Heart right ventricle (tissue), 16 donors: ENCODE data around the gene KLHL24. TPM values are rescaled to one million over a fixed set of nuclear protein-coding genes. Genes with fewer than 3 reads are reported as not detected.
"Not testable (repeated sequence)": the region's sequence is repeated elsewhere in the genome, so short reads cannot be mapped to it uniquely, and the experiment has no call there.

ENCODE experiments used
- ATAC-seq, 8 donors: fragments of 200-7000 bp; cut with Tn5 transposase; one replicate each; pipeline ENCODE4 v1.9.1; 2020; ENCODE audit warnings: mild to moderate bottlenecking in 8 of 8, moderate library complexity in 8 of 8, moderate number of reproducible peaks in 1 of 8
- DNase-seq, 2 donors: peaks; one replicate each; pipeline ENCODE4 v3.0.0-alpha.2; 2020
- H3K27ac ChIP-seq, 10 donors: fragments of 200-600 bp; sonication (generic) in 2 of 10; one replicate each; pipeline versions ENCODE4 v1.5.0 to v1.8.0; 2020 to 2022; ENCODE audit warnings: mild to moderate bottlenecking in 3 of 10
- H3K27me3 ChIP-seq, 7 donors: fragments of 200-600 bp; one replicate each; pipeline ENCODE4 v1.8.0; 2021 to 2022; ENCODE audit warnings: mild to moderate bottlenecking in 2 of 7
- H3K36me3 ChIP-seq, 9 donors: fragments of 200-600 bp; sonication (generic) in 1 of 9; one replicate each; pipeline versions ENCODE4 v1.5.0 to v1.8.0; 2020 to 2022; ENCODE audit warnings: mild to moderate bottlenecking in 2 of 9
- H3K4me1 ChIP-seq, 9 donors: fragments of 200-600 bp; sonication (generic) in 1 of 9; one replicate each; pipeline versions ENCODE4 v1.5.0 to v1.8.0; 2020 to 2022; ENCODE audit warnings: mild to moderate bottlenecking in 4 of 9
- H3K4me3 ChIP-seq, 10 donors: fragments of 200-600 bp; sonication (generic) in 2 of 10; one replicate each; pipeline versions ENCODE4 v1.5.0 to v1.8.0; 2020 to 2022; ENCODE audit warnings: mild to moderate bottlenecking in 7 of 10, moderate library complexity in 2 of 10
- H3K9me3 ChIP-seq, 11 donors: fragments of 200-600 bp in 10 of 11; sonication (generic) in 2 of 11; one replicate each; pipeline versions ENCODE4 v1.5.0 to v1.8.0; 2013 to 2022; ENCODE audit warnings: mild to moderate bottlenecking in 2 of 11, control low read depth in 1 of 11, moderate library complexity in 1 of 11
- WGBS, 2 donors: extraction: QIAGEN DNeasy Blood & Tissue Kit; methylation state at CpG; one replicate each; pipeline ENCODE4 v1.1.7; 2013; ENCODE audit warnings: inconsistent platforms in 1 of 2; 5-methylcytosine and 5-hydroxymethylcytosine counted together
- intact Hi-C, 10 donors: fragments of 100-400 bp; cut with DNase I; formaldehyde crosslinking; loops; one replicate each; pipeline versions ENCODE4 v1.11.1 to v1.14.2; 2022
- polyA plus RNA-seq, 2 donors: library from polyadenylated mRNA; stranded (reverse); fragments of 200-250 nt; gene quantifications; one replicate each; pipeline ENCODE4 v1.2.3, GENCODE V29; 2013
- total RNA-seq, 10 donors: library from RNA; stranded (reverse); fragmentation: NEBNext Ultra II Directional in 3 of 10; extraction: Animal tissue kit (Norgen Biotek cat#: 25700) in 3 of 10; gene quantifications; one replicate each; pipeline versions ENCODE4 v1.2.1 to v1.2.4, GENCODE V29; 2021 to 2023
- TF ChIP-seq, protein P1 (sequence below), 9 donors: fragments of 200-600 bp; sonication (generic) in 2 of 9; IDR thresholded peaks; one replicate each; pipeline versions ENCODE4 v1.5.0 to v1.8.0; 2021 to 2022; ENCODE audit warnings: antibody characterized with exemption in 9 of 9, mild to moderate bottlenecking in 5 of 9, moderate library complexity in 1 of 9
- donor health status: Arrhythmogenic right ventricular cardiomyopathy.
- donor health status: ischemic (EF 13 %, LVEDD 7.1; RV severe dilation, severe dysfunction).
- donor health status: healthy with polysubstance abuse.
- donor health status: DM: no; HTN: yes; CAD: no.
- donor health status: DM: no; HTN: no; CAD: no.
- donor health status: ischemic (EF 25% LVEDD 6.9; RV normal size, moderate dysfunction).
- donor health status: ischemic (EF 25% LVEDD 5.7; RV mildly dilated, moderate dysfunction).
- donor health status: healthy.
- donor health status: DM: yes; HTN: yes; CAD: no.
- donor health status: Ischemic cardiomyopathy.
- donor health status: ischemic (EF 35%, LVEDD 5.7; RV mildly dilated, moderate dysfunction).
- donor health status: nonischemic (EF 11% LVEDD 7.7; RV severe dilation, severe dysfunction).
- donor health status: DM: yes; HTN: yes; CAD: no.
- donor health status: PGD.
- donor health status: ischemic (EF 29% LVEDD 5.4; RV normal size, mild dysfunction).
- donor health status: nonischemic (EF 23%, LVEDD 6.1; RV moderate dilation, normal function).

The KLHL24 gene
- total and polyA plus RNA-seq, 12 donors: 7.6 to 305 (median 233) TPM

GRCh38 chr3:183619624-183620251 lies 15.7 kb upstream of the KLHL24 start:
- ATAC-seq: peak in 6 of 8 donors; percentile 36 to 73 (median 48)
- Histone ChIP-seq H3K36me3 (no peaks in the 10 kb centered on the region), H3K9me3 (no peaks in the 10 kb centered on the region), H3K4me1 (peaks cover 0 to 12% (median 3%) of the 10 kb centered on the region in 9 donors), H3K27me3 (no peaks in the 10 kb centered on the region), H3K27ac (no peak overlapping the region), H3K4me3 (no peak overlapping the region)
- DNase-seq: no peak
- TF ChIP-seq, protein P1, sequence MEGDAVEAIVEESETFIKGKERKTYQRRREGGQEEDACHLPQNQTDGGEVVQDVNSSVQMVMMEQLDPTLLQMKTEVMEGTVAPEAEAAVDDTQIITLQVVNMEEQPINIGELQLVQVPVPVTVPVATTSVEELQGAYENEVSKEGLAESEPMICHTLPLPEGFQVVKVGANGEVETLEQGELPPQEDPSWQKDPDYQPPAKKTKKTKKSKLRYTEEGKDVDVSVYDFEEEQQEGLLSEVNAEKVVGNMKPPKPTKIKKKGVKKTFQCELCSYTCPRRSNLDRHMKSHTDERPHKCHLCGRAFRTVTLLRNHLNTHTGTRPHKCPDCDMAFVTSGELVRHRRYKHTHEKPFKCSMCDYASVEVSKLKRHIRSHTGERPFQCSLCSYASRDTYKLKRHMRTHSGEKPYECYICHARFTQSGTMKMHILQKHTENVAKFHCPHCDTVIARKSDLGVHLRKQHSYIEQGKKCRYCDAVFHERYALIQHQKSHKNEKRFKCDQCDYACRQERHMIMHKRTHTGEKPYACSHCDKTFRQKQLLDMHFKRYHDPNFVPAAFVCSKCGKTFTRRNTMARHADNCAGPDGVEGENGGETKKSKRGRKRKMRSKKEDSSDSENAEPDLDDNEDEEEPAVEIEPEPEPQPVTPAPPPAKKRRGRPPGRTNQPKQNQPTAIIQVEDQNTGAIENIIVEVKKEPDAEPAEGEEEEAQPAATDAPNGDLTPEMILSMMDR (IDR thresholded peaks at IDR 0.05): peak in 2 of 9 donors; percentile 11 to 12
- intact Hi-C loops: loop anchor here in 1 of 10 donors (10.0 kb wide), 1 partner anchor 695 kb away; the partner anchor contains the start of gene EIF4G1

DNA sequence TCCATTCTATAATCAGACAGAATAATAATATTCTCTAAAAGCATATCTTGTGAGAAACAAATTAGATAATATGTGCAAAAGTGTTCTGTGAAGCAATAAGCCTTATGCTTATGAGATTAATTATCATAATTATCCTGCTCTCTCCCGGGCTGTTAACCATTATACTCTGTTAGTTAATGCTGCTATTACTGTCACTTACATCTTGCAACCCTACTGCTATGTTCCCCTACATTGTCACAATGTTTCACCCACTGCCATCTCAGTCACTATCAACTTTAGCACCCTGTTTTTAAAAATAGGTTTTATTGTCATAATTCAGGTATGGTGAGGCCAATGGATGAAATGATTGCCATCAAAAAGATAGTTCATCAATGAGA lies 15.2 kb upstream of the KLHL24 start:
- peaks cover 0 to 17% (median 5%) of the 10 kb centered on the region in 9 donors for H3K4me1 ChIP-seq
- no peak for ATAC-seq

DNA sequence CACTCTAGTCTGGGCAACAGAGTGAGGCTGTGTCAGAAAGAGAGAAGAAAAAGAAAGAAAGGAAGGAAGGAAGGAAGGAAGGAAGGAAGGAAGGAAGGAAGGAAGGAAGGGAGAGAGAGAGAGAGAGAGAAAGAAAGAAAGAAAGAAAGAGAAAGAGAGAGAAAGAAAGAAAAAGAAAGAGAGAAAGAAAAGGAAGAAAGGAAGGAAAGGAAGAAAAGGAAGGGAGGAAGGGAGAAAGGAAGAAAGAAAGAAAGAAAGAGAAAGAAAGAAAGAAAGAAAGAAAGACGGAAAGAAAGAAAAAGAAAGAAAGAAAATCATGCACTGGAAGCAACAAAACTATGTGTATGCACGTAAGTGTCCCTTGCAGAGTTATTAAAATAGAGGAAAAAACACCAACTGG lies 12.9 kb upstream of the KLHL24 start:
- not testable (repeated sequence) for DNase-seq, ATAC-seq, H3K36me3 ChIP-seq, H3K9me3 ChIP-seq, H3K4me3 ChIP-seq, H3K27me3 ChIP-seq
- Histone ChIP-seq H3K27ac (peak overlapping the region in 1 of 10 donors; percentile 9), H3K4me1 (peaks cover 4 to 33% (median 15%) of the 10 kb centered on the region in 9 donors)
- 78 to 90% methylated on average over 2 of the region's 2 CpGs for WGBS, 2 donors
- intact Hi-C loops: loop anchor here in 1 of 10 donors (10.0 kb wide), 1 partner anchor 692 kb away; the partner anchor contains the start of gene EIF4G1

More for the DNA sequence above, 15.2 kb upstream of the KLHL24 start:
- H3K36me3 ChIP-seq: no peaks in the 10 kb centered on the region
- TF ChIP-seq, protein P1 (IDR thresholded peaks at IDR 0.05): no peak
- no peak for DNase-seq
- H3K27ac ChIP-seq: no peak overlapping the region
- H3K4me3 ChIP-seq: no peak overlapping the region
- WGBS, 2 donors: 93 to 96% methylated on average over 1 of the region's 1 CpG
- H3K27me3 ChIP-seq: no peaks in the 10 kb centered on the region
- no peaks in the 10 kb centered on the region for H3K9me3 ChIP-seq
- intact Hi-C loops: loop anchor here in 1 of 10 donors (10.0 kb wide), 1 partner anchor 695 kb away; the partner anchor contains the start of gene EIF4G1

- peak overlapping the region; percentile 19 to 88 (median 80) for H3K27ac ChIP-seq
- H3K27me3 ChIP-seq: no peaks in the 10 kb centered on the region
- TF ChIP-seq, protein P1 (IDR thresholded peaks at IDR 0.05): no peak
- no peaks in the 10 kb centered on the region for H3K9me3 ChIP-seq
- peaks cover 3 to 53% (median 22%) of the 10 kb centered on the region in 9 donors for H3K4me1 ChIP-seq
- DNase-seq (peak; percentile 61 to 77), ATAC-seq (peak; percentile 79 to 98 (median 92))
- 32 to 50% methylated on average over 8 of the region's 8 CpGs for WGBS, 2 donors
- intact Hi-C loops: loop anchor here in 1 of 10 donors (10.0 kb wide), 1 partner anchor 688 kb away; the partner anchor contains the start of gene EIF4G1
- no peaks in the 10 kb centered on the region for H3K36me3 ChIP-seq
- H3K4me3 ChIP-seq: no peak overlapping the region
These were observed 8.4 kb upstream of the KLHL24 start for GRCh38 chr3:183626877-183627594.
